ENCODE data around the gene DOCK8. TPM values are rescaled to one million over a fixed set of nuclear protein-coding genes. Genes with fewer than 3 reads are reported as not detected.

Gene DOCK8
- total RNA-seq, 1 donor = 0.18 TPM

DNA sequence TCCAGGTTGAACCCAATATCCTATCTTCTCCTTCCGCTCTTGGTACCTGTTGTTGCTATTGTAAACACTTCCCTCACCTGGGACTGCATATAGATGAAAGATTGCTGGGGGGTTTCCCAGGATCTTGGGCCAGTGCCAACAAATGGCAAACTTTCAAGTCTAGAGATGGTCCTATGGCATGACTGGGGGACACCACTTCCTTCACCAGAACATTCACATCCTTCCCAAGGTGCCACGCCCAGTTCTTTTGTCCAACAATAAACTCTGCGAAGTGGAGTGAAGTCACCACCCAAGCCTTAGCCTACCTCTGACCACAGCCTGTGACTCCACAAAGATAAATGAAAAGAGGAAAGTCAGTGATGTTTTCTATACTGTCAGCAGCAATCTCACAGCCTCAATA, 34.4 kb downstream of the DOCK8 start:
- DNase-seq (ENCODE audit: low read depth) = no peak
- TF ChIP-seq, protein P1, sequence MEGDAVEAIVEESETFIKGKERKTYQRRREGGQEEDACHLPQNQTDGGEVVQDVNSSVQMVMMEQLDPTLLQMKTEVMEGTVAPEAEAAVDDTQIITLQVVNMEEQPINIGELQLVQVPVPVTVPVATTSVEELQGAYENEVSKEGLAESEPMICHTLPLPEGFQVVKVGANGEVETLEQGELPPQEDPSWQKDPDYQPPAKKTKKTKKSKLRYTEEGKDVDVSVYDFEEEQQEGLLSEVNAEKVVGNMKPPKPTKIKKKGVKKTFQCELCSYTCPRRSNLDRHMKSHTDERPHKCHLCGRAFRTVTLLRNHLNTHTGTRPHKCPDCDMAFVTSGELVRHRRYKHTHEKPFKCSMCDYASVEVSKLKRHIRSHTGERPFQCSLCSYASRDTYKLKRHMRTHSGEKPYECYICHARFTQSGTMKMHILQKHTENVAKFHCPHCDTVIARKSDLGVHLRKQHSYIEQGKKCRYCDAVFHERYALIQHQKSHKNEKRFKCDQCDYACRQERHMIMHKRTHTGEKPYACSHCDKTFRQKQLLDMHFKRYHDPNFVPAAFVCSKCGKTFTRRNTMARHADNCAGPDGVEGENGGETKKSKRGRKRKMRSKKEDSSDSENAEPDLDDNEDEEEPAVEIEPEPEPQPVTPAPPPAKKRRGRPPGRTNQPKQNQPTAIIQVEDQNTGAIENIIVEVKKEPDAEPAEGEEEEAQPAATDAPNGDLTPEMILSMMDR (IDR thresholded peaks at IDR 0.05; ENCODE audit: insufficient read depth, low read length) = no peak
- no peak overlapping the region for H3K4me3 ChIP-seq (ENCODE audit: low read depth, low read length)

DNA sequence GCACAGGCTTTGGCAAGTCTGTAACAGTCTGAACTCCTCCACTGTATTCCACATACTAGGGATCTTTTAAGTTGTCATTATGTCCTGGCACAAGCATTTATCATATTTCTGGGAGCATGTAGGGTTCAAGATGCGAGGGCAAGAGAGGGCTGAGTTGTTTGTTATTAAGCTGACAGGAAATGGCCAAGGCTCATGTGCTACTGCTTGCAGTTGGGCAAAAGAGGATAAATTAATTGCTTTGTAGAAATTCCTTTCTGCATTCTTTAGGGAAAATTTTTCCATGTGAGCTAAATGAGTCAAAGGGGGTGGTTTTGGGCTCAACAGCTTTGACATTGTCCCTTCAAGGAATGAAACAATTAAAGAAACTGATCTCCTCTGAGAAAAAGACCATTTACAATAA, 35.4 kb downstream of the DOCK8 start:
- H3K4me3 ChIP-seq (ENCODE audit: low read depth, low read length) = no peak overlapping the region
- TF ChIP-seq, protein P1 (IDR thresholded peaks at IDR 0.05; ENCODE audit: insufficient read depth, low read length) = no peak
- no peak for DNase-seq (ENCODE audit: low read depth)

DNA sequence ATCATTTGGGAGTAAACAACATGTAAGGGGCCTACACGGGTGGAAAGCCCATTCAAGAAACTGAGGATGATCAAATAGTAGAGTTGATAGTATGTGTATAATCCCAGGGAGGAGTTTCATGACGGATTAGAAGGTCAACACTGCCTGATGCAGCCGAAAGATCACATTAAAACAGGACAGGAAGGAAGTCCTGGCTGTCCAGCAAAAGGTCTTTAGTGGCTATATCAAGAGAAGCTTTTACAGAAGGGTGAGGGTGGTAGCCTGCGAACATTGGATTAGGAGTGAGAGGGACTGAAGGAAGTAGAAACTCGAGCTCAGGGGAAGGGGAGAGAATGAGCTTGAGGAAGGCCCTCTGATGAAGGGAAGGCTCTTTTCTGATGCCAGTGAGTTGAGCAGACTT, 36.0 kb downstream of the DOCK8 start:
- TF ChIP-seq, protein P1 (IDR thresholded peaks at IDR 0.05; ENCODE audit: insufficient read depth, low read length) = no peak
- no peak overlapping the region for H3K4me3 ChIP-seq (ENCODE audit: low read depth, low read length)
- no peak for DNase-seq (ENCODE audit: low read depth)

GRCh38 chr9:251398-251797, 36.7 kb downstream of the DOCK8 start:
- no peak for DNase-seq (ENCODE audit: low read depth)
- TF ChIP-seq, protein P1 (IDR thresholded peaks at IDR 0.05; ENCODE audit: insufficient read depth, low read length) = no peak
- no peak overlapping the region for H3K4me3 ChIP-seq (ENCODE audit: low read depth, low read length)

GRCh38 chr9:253539-253938, 38.9 kb downstream of the DOCK8 start:
- no peak overlapping the region for H3K4me3 ChIP-seq (ENCODE audit: low read depth, low read length)
- DNase-seq (ENCODE audit: low read depth) = no peak
- TF ChIP-seq, protein P1 (IDR thresholded peaks at IDR 0.05; ENCODE audit: insufficient read depth, low read length) = no peak

GRCh38 chr9:254516-254915, 39.9 kb downstream of the DOCK8 start:
- no peak overlapping the region for H3K4me3 ChIP-seq (ENCODE audit: low read depth, low read length)
- TF ChIP-seq, protein P1 (IDR thresholded peaks at IDR 0.05; ENCODE audit: insufficient read depth, low read length) = no peak
- DNase-seq (ENCODE audit: low read depth) = no peak

DNA sequence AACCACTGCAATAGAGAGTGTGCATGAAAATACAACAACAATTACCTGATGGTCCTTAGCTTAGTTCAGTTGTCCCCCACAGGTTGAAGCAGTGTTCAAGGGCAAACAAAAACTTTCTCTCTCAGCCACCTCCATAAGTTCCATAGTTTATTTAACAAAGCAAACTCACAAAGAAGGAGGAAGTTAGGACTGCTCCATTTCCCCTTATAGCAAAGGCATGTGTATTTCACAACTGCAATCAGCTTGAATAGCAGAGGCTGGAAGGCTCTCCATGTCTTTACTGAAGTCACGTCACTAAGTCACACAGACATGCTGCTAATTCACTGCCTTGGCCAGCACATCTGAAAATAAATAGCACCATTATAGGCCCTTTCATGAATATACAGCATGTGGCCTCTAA, 43.3 kb downstream of the DOCK8 start:
- no peak for DNase-seq (ENCODE audit: low read depth)
- TF ChIP-seq, protein P1 (IDR thresholded peaks at IDR 0.05; ENCODE audit: insufficient read depth, low read length) = no peak
- no peak overlapping the region for H3K4me3 ChIP-seq (ENCODE audit: low read depth, low read length)

All from fibroblast of the aortic adventitia (primary cell).